ENCODE results near the gene BCAS1.

Gene BCAS1

GRCh38 chr20:54058420-54059139 is 11.8 kb downstream of the BCAS1 start:
- H3K4me3 ChIP-seq (replicated peaks in 1 of 2; ENCODE audit: low read depth in 2 of 2, low read length in 2 of 2) = no peak overlapping the region
- no peak for DNase-seq (ENCODE audit: low read depth in 2 of 2)
- TF ChIP-seq CTCF (IDR thresholded peaks at IDR 0.05; ENCODE audit: low read depth, low read length) = no peak

GRCh38 chr20:54056762-54057639 is 13.4 kb downstream of the BCAS1 start:
- H3K4me3 ChIP-seq (replicated peaks in 1 of 2; ENCODE audit: low read depth in 2 of 2, low read length in 2 of 2) = no peak overlapping the region
- no peak for TF ChIP-seq CTCF (IDR thresholded peaks at IDR 0.05; ENCODE audit: low read depth, low read length)
- no peak for DNase-seq (ENCODE audit: low read depth in 2 of 2)

DNA sequence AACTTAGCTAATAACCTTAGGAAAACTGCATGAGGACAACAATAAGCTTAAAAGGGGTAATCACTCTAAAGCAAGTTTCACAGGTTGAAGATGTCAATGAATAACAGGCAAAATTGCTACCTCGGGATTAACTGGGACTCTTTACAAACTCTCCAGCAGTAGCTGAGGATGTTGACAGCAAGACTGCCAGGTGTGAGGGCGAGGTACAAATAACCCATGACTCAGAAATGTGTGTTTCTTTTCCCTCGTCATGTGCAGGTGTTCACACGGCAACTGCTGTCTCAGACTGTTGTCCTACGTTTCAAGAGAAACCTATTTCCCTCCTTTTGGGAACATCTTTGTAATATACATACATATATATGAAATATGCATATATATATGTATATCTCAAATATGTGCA is 15.9 kb downstream of the BCAS1 start:
- TF ChIP-seq CTCF (IDR thresholded peaks at IDR 0.05; ENCODE audit: low read depth, low read length) = no peak
- DNase-seq (ENCODE audit: low read depth in 2 of 2) = no peak
- H3K4me3 ChIP-seq (replicated peaks in 1 of 2; ENCODE audit: low read depth in 2 of 2, low read length in 2 of 2) = no peak overlapping the region

- no peak overlapping the region for H3K4me3 ChIP-seq (replicated peaks in 1 of 2; ENCODE audit: low read depth in 2 of 2, low read length in 2 of 2)
- no peak for DNase-seq (ENCODE audit: low read depth in 2 of 2)
- TF ChIP-seq CTCF (IDR thresholded peaks at IDR 0.05; ENCODE audit: low read depth, low read length) = no peak
These were observed 19.3 kb downstream of the BCAS1 start for GRCh38 chr20:54051068-54051467.

GRCh38 chr20:54048891-54049545 is 21.4 kb downstream of the BCAS1 start:
- peak in 1 of 2 donors; percentile 11 for DNase-seq (ENCODE audit: low read depth in 2 of 2)
- H3K4me3 ChIP-seq (replicated peaks in 1 of 2; ENCODE audit: low read depth in 2 of 2, low read length in 2 of 2) = no peak overlapping the region
- no peak for TF ChIP-seq CTCF (IDR thresholded peaks at IDR 0.05; ENCODE audit: low read depth, low read length)

DNA sequence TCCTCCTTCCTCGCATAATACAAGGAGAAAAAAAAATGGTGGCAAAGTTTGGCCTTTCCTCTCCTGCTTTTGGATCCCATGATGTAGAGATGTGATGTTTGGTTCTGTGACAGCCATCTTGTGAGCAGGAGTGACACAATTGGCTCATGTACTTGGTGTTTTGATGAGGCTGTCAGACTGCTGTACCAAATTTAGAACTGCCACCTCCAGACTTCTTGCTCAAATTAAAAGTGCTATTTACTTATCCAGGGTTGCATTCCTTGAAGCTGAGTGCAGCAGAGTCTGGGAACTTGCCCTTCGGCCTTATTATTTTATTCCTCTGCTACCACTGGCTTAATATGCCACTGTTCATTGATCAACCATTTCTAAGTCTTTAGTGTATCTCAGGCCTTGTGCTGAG is 21.9 kb downstream of the BCAS1 start:
- DNase-seq (ENCODE audit: low read depth in 2 of 2) = peak in 1 of 2 donors; percentile 5
- no peak for TF ChIP-seq CTCF (IDR thresholded peaks at IDR 0.05; ENCODE audit: low read depth, low read length)
- H3K4me3 ChIP-seq (replicated peaks in 1 of 2; ENCODE audit: low read depth in 2 of 2, low read length in 2 of 2) = no peak overlapping the region

Measured in cardiac fibroblast (primary cell).